Bronchial epithelial cell (primary cell): ENCODE data around the gene GLIPR1L1. TPM values are rescaled to one million over a fixed set of nuclear protein-coding genes. Genes with fewer than 3 reads are reported as not detected.

Experiments used
- total RNA-seq: library from RNA; depleted of rRNA; stranded (reverse); fragments of >200 nt; gene quantifications from 2 replicates; pipeline ENCODE4 v1.2.1, GENCODE V29; 2014

The GLIPR1L1 gene
- total RNA-seq, 1 donor from 2014 or later = not detected

Other genes with a start within 250 kb of the GLIPR1L1 start
- under 0.01 TPM in 1 of 2 replicates, not detected in the other for gene KCNC2, start 124.8 kb upstream of the GLIPR1L1 start, total RNA-seq
- gene CAPS2, start 4.3 kb upstream of the GLIPR1L1 start, total RNA-seq = 1.1 and 7.0 TPM in 2 replicates
- 0.26 and 0.64 TPM in 2 replicates for gene GLIPR1L2, start 56.4 kb downstream of the GLIPR1L1 start, total RNA-seq
- gene GLIPR1, start 146.1 kb downstream of the GLIPR1L1 start, total RNA-seq = 5.8 and 15.0 TPM in 2 replicates
- 23.2 and 30.8 TPM in 2 replicates for gene KRR1, start 176.9 kb downstream of the GLIPR1L1 start, total RNA-seq